Caco-2 (cell line): ENCODE results near the gene PRKAR1B. TPM values are rescaled to one million over a fixed set of nuclear protein-coding genes. Genes with fewer than 3 reads are reported as not detected.

ENCODE experiments used
- BruUV-seq: library from RNA; stranded (reverse); fragments of 400-500 nt; replicated peaks from 2 replicates; lab custom pipeline; 2021; lab: Mats Ljungman, UMichigan
- CTCF ChIA-PET: fragments of 300-600 bp; sonication (Branson Sonifier 250); formaldehyde crosslinking; loops from one replicate; lab custom pipeline; 2022; ENCODE audit warnings: antibody characterized with exemption; lab: Charles Lee
- POLR2A ChIA-PET: fragments of 300-600 bp; sonication (Branson Sonifier 250); formaldehyde crosslinking; loops from one replicate; lab custom pipeline; 2022; ENCODE audit warnings: antibody characterized with exemption; lab: Charles Lee
- DNase-seq, 2 experiments: peaks; one replicate each; pipeline versions ENCODE4 v3.0.0 to v3.0.0-alpha.2; 2020 to 2022
- H3K27me3 ChIP-seq: replicated peaks from 2 replicates; pipeline ENCODE4 v1.6.0; 2011; ENCODE audit warnings: low read length; ENCODE audit not compliant: control insufficient read depth, insufficient read depth
- H3K36me3 ChIP-seq: 2 replicates; pipeline ENCODE4 v1.5.1; 2011; ENCODE audit warnings: low read length; ENCODE audit not compliant: control insufficient read depth, insufficient read depth
- H3K4me1 ChIP-seq: fragments of 250-450 bp; sonication (Bioruptor Pico); 2 replicates; pipeline ENCODE4 v1.5.1; 2020; ENCODE audit warnings: mild to moderate bottlenecking
- H3K4me3 ChIP-seq: 2 replicates; pipeline ENCODE4 v1.5.1; 2011; ENCODE audit warnings: low read depth, mild to moderate bottlenecking, control low read depth, low read length
- H3K9me3 ChIP-seq: fragments of 250-450 bp; sonication (Bioruptor Pico); 2 replicates; pipeline ENCODE4 v1.5.1; 2020; ENCODE audit warnings: mild to moderate bottlenecking, moderate library complexity
- H3K27ac Mint-ChIP-seq: one replicate; pipeline ENCODE4 v1.8.0; 2022; ENCODE audit warnings: mixed read lengths; ENCODE audit not compliant: unreplicated experiment
- H3K27me3 Mint-ChIP-seq: one replicate; pipeline ENCODE4 v1.8.0; 2022; ENCODE audit warnings: mixed read lengths; ENCODE audit not compliant: insufficient read depth, unreplicated experiment
- H3K36me3 Mint-ChIP-seq: one replicate; pipeline ENCODE4 v1.8.0; 2022; ENCODE audit warnings: mild to moderate bottlenecking, mixed read lengths; ENCODE audit not compliant: insufficient read depth, unreplicated experiment
- H3K4me1 Mint-ChIP-seq: one replicate; pipeline ENCODE4 v1.8.0; 2022; ENCODE audit warnings: low read depth, mixed read lengths; ENCODE audit not compliant: unreplicated experiment
- H3K4me3 Mint-ChIP-seq: one replicate; pipeline ENCODE4 v1.8.0; 2022; ENCODE audit warnings: mild to moderate bottlenecking, moderate library complexity, mixed read lengths; ENCODE audit not compliant: unreplicated experiment
- H3K9me3 Mint-ChIP-seq: one replicate; pipeline ENCODE4 v1.8.0; 2022; ENCODE audit warnings: mixed read lengths; ENCODE audit not compliant: unreplicated experiment
- CTCF ChIP-seq, 2 experiments: fragments of 200-600 bp in 1 of 2; IDR thresholded peaks; 1 replicate in 1 of 2; 2 replicates in 1 of 2; pipeline versions ENCODE4 v1.5.1 to v1.8.0; 2011 to 2022; ENCODE audit warnings: antibody characterized with exemption in 1 of 2, control low read depth in 1 of 2, inconsistent platforms in 1 of 2, low read depth in 1 of 2, low read length in 1 of 2, mild to moderate bottlenecking in 1 of 2, moderate library complexity in 1 of 2; ENCODE audit not compliant: insufficient read depth in 1 of 2, severe bottlenecking in 1 of 2, unreplicated experiment in 1 of 2
- intact Hi-C: fragments of 100-400 bp; cut with micrococcal nuclease; formaldehyde crosslinking; loops from one replicate; pipeline ENCODE4 v1.10.0; 2022; ENCODE audit not compliant: unreplicated experiment
- total RNA-seq: library from RNA; stranded (reverse); gene quantifications from 2 replicates; pipeline ENCODE4 v1.2.3, GENCODE V29; 2022

Gene PRKAR1B
- total RNA-seq, 1 experiment from 2014 or later: 56.6 TPM

GRCh38 chr7:582081-582835, 144.8 kb downstream of the PRKAR1B start:
- Mint-ChIP-seq H3K9me3 (no peaks in the 10 kb centered on the region), H3K27ac (no peak overlapping the region), H3K27me3 (no peaks in the 10 kb centered on the region), H3K36me3 (peaks cover 45% of the 10 kb centered on the region), H3K4me1 (no peaks in the 10 kb centered on the region), H3K4me3 (no peak overlapping the region)
- H3K36me3 ChIP-seq: peaks cover 3% of the 10 kb centered on the region
- CTCF ChIA-PET: no interaction called here
- H3K27me3 ChIP-seq: no peaks in the 10 kb centered on the region
- H3K4me1 ChIP-seq: peaks cover 2% of the 10 kb centered on the region
- no peak for TF ChIP-seq CTCF (IDR thresholded peaks at IDR 0.05; ENCODE audit: insufficient read depth in 1 of 2, low read depth in 1 of 2, low read length in 1 of 2, severe bottlenecking in 1 of 2, unreplicated experiment in 1 of 2)
- POLR2A ChIA-PET: no interaction called here
- no TSS peak for BruUV-seq
- intact Hi-C loops: no loop called here
- no peak overlapping the region for H3K4me3 ChIP-seq
- no peak for DNase-seq
- no peaks in the 10 kb centered on the region for H3K9me3 ChIP-seq

GRCh38 chr7:578386-578785, 148.7 kb downstream of the PRKAR1B start:
- H3K36me3 Mint-ChIP-seq: peaks cover 49% of the 10 kb centered on the region
- no peaks in the 10 kb centered on the region for H3K9me3 Mint-ChIP-seq
- no peaks in the 10 kb centered on the region for H3K27me3 Mint-ChIP-seq
- no peak for TF ChIP-seq CTCF (IDR thresholded peaks at IDR 0.05; ENCODE audit: insufficient read depth in 1 of 2, low read depth in 1 of 2, low read length in 1 of 2, severe bottlenecking in 1 of 2, unreplicated experiment in 1 of 2)
- H3K9me3 ChIP-seq: no peaks in the 10 kb centered on the region
- H3K27ac Mint-ChIP-seq: no peak overlapping the region
- no peaks in the 10 kb centered on the region for H3K27me3 ChIP-seq
- H3K4me1 ChIP-seq: no peaks in the 10 kb centered on the region
- ChIA-PET CTCF (no interaction called here), POLR2A (no interaction called here)
- no peak overlapping the region for H3K4me3 ChIP-seq
- H3K4me1 Mint-ChIP-seq: no peaks in the 10 kb centered on the region
- DNase-seq: no peak
- no TSS peak for BruUV-seq
- intact Hi-C loops: no loop called here
- peaks cover 2% of the 10 kb centered on the region for H3K36me3 ChIP-seq
- no peak overlapping the region for H3K4me3 Mint-ChIP-seq

DNA sequence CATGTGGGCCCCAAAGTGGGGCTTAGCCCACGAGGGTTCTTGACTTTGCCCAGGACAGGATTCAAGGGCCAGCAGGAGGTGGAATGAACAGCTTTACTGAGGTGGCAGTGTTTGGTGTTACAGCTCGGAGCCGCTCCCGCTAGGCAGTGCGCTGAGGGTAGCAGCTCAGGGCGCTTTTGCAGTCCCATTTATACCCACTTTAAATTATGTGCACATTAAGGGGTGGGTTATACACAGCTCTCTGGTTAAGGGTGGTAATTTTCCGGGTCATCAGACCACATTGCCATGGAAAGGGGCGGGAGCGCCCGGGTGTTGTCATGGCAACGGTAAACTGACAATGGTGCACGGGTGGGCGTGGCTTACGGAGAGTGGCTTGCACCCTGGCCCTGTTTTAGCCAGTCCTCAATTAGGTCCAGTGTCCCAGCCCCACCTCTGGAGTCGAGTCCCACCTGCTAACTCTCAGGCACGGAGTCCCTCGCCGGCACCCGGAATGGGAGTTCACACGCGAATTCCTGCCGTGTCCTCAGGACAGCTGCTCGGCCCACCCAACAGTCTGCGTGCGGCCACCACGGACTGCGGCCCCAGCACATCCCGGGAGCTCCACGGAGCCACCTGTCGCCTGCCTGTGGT, 149.2 kb downstream of the PRKAR1B start:
- no peaks in the 10 kb centered on the region for H3K4me1 ChIP-seq
- DNase-seq: no peak
- Mint-ChIP-seq H3K36me3 (peaks cover 45% of the 10 kb centered on the region), H3K4me1 (no peaks in the 10 kb centered on the region), H3K27ac (no peak overlapping the region), H3K9me3 (no peaks in the 10 kb centered on the region), H3K4me3 (no peak overlapping the region), H3K27me3 (no peaks in the 10 kb centered on the region)
- no peaks in the 10 kb centered on the region for H3K27me3 ChIP-seq
- no TSS peak for BruUV-seq
- intact Hi-C loops: no loop called here
- TF ChIP-seq CTCF (IDR thresholded peaks at IDR 0.05; ENCODE audit: insufficient read depth in 1 of 2, low read depth in 1 of 2, low read length in 1 of 2, severe bottlenecking in 1 of 2, unreplicated experiment in 1 of 2): no peak
- no peaks in the 10 kb centered on the region for H3K9me3 ChIP-seq
- CTCF ChIA-PET: no interaction called here
- peaks cover 2% of the 10 kb centered on the region for H3K36me3 ChIP-seq
- no peak overlapping the region for H3K4me3 ChIP-seq
- POLR2A ChIA-PET: no interaction called here
